Head of caudate nucleus (tissue), 42 donors: Measurements from ENCODE around the gene MSMB.
"Not testable (repeated sequence)": the region's sequence is repeated elsewhere in the genome, so short reads cannot be mapped to it uniquely, and the experiment has no call there.

Experiments used
- DNase-seq, 42 donors: peaks; one replicate each; pipeline versions ENCODE4 v3.0.0 to v3.0.0-alpha.2; 2020 to 2021; ENCODE audit warnings: mixed read lengths in 7 of 42
- intact Hi-C: fragments of 100-400 bp; cut with DNase I; formaldehyde crosslinking; loops from one replicate; pipeline ENCODE4 v1.15.0; 2022

Gene MSMB

GRCh38 chr10:46019177-46019528 is 26.9 kb downstream of the MSMB start:
- intact Hi-C loops, result no loop called here
- no peak for DNase-seq

- no peak for DNase-seq
- intact Hi-C loops, result no loop called here
Observed at GRCh38 chr10:46018453-46019176, 27.5 kb downstream of the MSMB start.

- intact Hi-C loops, result no loop called here
- no peak for DNase-seq
Observed at GRCh38 chr10:46017733-46018132, 28.3 kb downstream of the MSMB start.

GRCh38 chr10:46016811-46017210 is 29.3 kb downstream of the MSMB start:
- intact Hi-C loops, result no loop called here
- DNase-seq, result no peak

- no peak for DNase-seq
- intact Hi-C loops, result no loop called here
Observed at GRCh38 chr10:46016190-46016589, 29.9 kb downstream of the MSMB start.

- no peak for DNase-seq
- intact Hi-C loops, result no loop called here
Observed at GRCh38 chr10:46014683-46015405, 31.2 kb downstream of the MSMB start.

- no peak for DNase-seq
- intact Hi-C loops, result no loop called here
Observed at GRCh38 chr10:46014206-46014605, 31.9 kb downstream of the MSMB start.

GRCh38 chr10:46012746-46013145 is 33.3 kb downstream of the MSMB start:
- intact Hi-C loops, result no loop called here
- DNase-seq, result no peak

GRCh38 chr10:46006219-46006618 is 39.9 kb downstream of the MSMB start:
- peak in 1 of 42 donors; percentile 40 for DNase-seq
- intact Hi-C loops, result no loop called here

GRCh38 chr10:46005383-46005782 is 40.7 kb downstream of the MSMB start:
- no peak for DNase-seq
- intact Hi-C loops, result no loop called here

- DNase-seq, result no peak
- intact Hi-C loops, result no loop called here
Observed at GRCh38 chr10:46004963-46005362, 41.1 kb downstream of the MSMB start.

- DNase-seq, result no peak
- intact Hi-C loops, result no loop called here
Observed at GRCh38 chr10:46002916-46003693, 43.0 kb downstream of the MSMB start.

- intact Hi-C loops, DNase-seq: not testable (repeated sequence)
Observed at GRCh38 chr10:46002189-46002687, 43.8 kb downstream of the MSMB start.

GRCh38 chr10:46001187-46001756 is 44.8 kb downstream of the MSMB start:
- intact Hi-C loops, result no loop called here
- DNase-seq, result peak in 19 of 42 donors; percentile 8 to 73 (median 37)

GRCh38 chr10:46000538-46000937 is 45.5 kb downstream of the MSMB start:
- intact Hi-C loops, result no loop called here
- DNase-seq, result no peak

- DNase-seq, intact Hi-C loops: not testable (repeated sequence)
Observed at GRCh38 chr10:45999955-46000354, 46.1 kb downstream of the MSMB start.

GRCh38 chr10:45997994-45998763 is 47.9 kb downstream of the MSMB start:
- intact Hi-C loops, result no loop called here
- DNase-seq, result no peak

- intact Hi-C loops, result no loop called here
- no peak for DNase-seq
Observed at GRCh38 chr10:45997557-45997956, 48.5 kb downstream of the MSMB start.

GRCh38 chr10:45985590-45985989 is 60.5 kb downstream of the MSMB start:
- DNase-seq, intact Hi-C loops: not testable (repeated sequence)
